Right lobe of liver (tissue), 4 donors: ENCODE data around the gene MAGEB17.

Experiments used
- CTCF ChIP-seq, 4 donors: fragments of 200-600 bp in 3 of 4; fragments of 450-650 bp in 1 of 4; IDR thresholded peaks; one replicate each; pipeline versions ENCODE4 v1.5.1 to v1.8.0; 2016 to 2022; ENCODE audit warnings: antibody characterized with exemption in 4 of 4, mild to moderate bottlenecking in 2 of 4
- POLR2A ChIP-seq: fragments of 450-650 bp; IDR thresholded peaks from one replicate; pipeline ENCODE4 v1.6.1; 2017; ENCODE audit warnings: antibody characterized with exemption, mild to moderate bottlenecking
- donor health status: DM: no; HTN: no; CAD: no.
- donor health status: DM: no; HTN: no; CAD: no.
- donor health status: DM: no; HTN: yes; CAD: no.

GRCh38 chrX:16171944-16172343, 4.7 kb downstream of the MAGEB17 start:
- no peak for TF ChIP-seq CTCF (IDR thresholded peaks at IDR 0.05)
- TF ChIP-seq POLR2A = no peak
